Mesothelial cell of epicardium (in vitro differentiated cells): ENCODE measurements around the gene TPRG1L. TPM values are rescaled to one million over a fixed set of nuclear protein-coding genes. Genes with fewer than 3 reads are reported as not detected.
A peak's percentile ranks its signal among the peaks of the same experiment; 100 is the strongest.

Experiments
- DNase-seq, 2 experiments: peaks; one replicate each; pipeline ENCODE4 v3.0.0; 2021; ENCODE audit warnings: low spot score in 2 of 2; ENCODE audit not compliant: unreplicated experiment in 2 of 2
- H3K27ac Mint-ChIP-seq: 2 replicates; pipeline ENCODE4 v1.8.0; 2021; ENCODE audit warnings: mixed read lengths
- H3K27me3 Mint-ChIP-seq: 2 replicates; pipeline ENCODE4 v1.8.0; 2021; ENCODE audit warnings: low read depth, mixed read lengths
- H3K36me3 Mint-ChIP-seq: 2 replicates; pipeline ENCODE4 v1.8.0; 2021; ENCODE audit warnings: mixed read lengths
- H3K4me1 Mint-ChIP-seq: 2 replicates; pipeline ENCODE4 v1.8.0; 2021; ENCODE audit warnings: mixed read lengths
- H3K4me3 Mint-ChIP-seq: 2 replicates; pipeline ENCODE4 v1.8.0; 2021; ENCODE audit warnings: mild to moderate bottlenecking, moderate library complexity, mixed read lengths
- H3K9me3 Mint-ChIP-seq: 2 replicates; pipeline ENCODE4 v1.8.0; 2021; ENCODE audit warnings: mixed read lengths
- total RNA-seq: library from RNA; stranded (reverse); gene quantifications from 3 replicates; pipeline ENCODE4 v1.2.1, GENCODE V29; 2021
- TF ChIP-seq, protein P1 (sequence below): fragments of 200-600 bp; sonication (generic); IDR thresholded peaks from one replicate; pipeline ENCODE4 v1.5.0; 2021; ENCODE audit warnings: antibody characterized with exemption; ENCODE audit not compliant: unreplicated experiment

Gene TPRG1L
- total RNA-seq, 1 donor from 2014 or later = 15.7 TPM

GRCh38 chr1:3596663-3597598 is 27.9 kb upstream of the TPRG1L start:
- H3K27ac Mint-ChIP-seq = peak overlapping the region; percentile 82
- no peak overlapping the region for H3K4me3 Mint-ChIP-seq
- peaks cover 20% of the 10 kb centered on the region for H3K4me1 Mint-ChIP-seq
- TF ChIP-seq, protein P1, sequence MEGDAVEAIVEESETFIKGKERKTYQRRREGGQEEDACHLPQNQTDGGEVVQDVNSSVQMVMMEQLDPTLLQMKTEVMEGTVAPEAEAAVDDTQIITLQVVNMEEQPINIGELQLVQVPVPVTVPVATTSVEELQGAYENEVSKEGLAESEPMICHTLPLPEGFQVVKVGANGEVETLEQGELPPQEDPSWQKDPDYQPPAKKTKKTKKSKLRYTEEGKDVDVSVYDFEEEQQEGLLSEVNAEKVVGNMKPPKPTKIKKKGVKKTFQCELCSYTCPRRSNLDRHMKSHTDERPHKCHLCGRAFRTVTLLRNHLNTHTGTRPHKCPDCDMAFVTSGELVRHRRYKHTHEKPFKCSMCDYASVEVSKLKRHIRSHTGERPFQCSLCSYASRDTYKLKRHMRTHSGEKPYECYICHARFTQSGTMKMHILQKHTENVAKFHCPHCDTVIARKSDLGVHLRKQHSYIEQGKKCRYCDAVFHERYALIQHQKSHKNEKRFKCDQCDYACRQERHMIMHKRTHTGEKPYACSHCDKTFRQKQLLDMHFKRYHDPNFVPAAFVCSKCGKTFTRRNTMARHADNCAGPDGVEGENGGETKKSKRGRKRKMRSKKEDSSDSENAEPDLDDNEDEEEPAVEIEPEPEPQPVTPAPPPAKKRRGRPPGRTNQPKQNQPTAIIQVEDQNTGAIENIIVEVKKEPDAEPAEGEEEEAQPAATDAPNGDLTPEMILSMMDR = no peak
- no peak for DNase-seq
- H3K36me3 Mint-ChIP-seq = peaks cover 6% of the 10 kb centered on the region
- H3K9me3 Mint-ChIP-seq = no peaks in the 10 kb centered on the region
- H3K27me3 Mint-ChIP-seq = no peaks in the 10 kb centered on the region

DNA sequence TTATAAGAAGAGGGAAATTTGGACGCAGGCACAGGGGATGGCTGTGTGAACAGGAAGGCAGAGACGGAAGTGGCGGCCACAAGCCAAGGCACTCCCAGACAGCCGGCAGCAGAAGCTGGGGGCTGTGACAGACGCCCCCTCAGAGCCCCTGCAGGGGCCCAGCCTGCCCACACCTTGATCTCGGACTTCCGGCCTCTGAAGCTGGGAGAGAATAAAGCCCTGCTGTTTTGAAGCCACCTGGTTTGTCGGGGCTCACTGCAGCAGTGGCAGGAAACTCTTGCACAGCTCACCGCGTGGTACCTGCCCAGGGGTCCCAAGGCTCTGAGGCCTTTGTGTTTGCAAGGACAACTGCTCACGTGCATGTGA is 27.2 kb upstream of the TPRG1L start:
- TF ChIP-seq, protein P1 = no peak
- no peak for DNase-seq
- H3K36me3 Mint-ChIP-seq = peaks cover 6% of the 10 kb centered on the region
- peak overlapping the region; percentile 40 for H3K4me3 Mint-ChIP-seq
- H3K9me3 Mint-ChIP-seq = no peaks in the 10 kb centered on the region
- no peaks in the 10 kb centered on the region for H3K27me3 Mint-ChIP-seq
- peaks cover 20% of the 10 kb centered on the region for H3K4me1 Mint-ChIP-seq
- peak overlapping the region; percentile 82 for H3K27ac Mint-ChIP-seq

GRCh38 chr1:3598051-3598491 is 26.7 kb upstream of the TPRG1L start:
- H3K36me3 Mint-ChIP-seq = peaks cover 6% of the 10 kb centered on the region
- TF ChIP-seq, protein P1 = no peak
- H3K27me3 Mint-ChIP-seq = no peaks in the 10 kb centered on the region
- H3K27ac Mint-ChIP-seq = peak overlapping the region; percentile 67
- peak overlapping the region; percentile 40 for H3K4me3 Mint-ChIP-seq
- H3K9me3 Mint-ChIP-seq = no peaks in the 10 kb centered on the region
- no peak for DNase-seq
- H3K4me1 Mint-ChIP-seq = peaks cover 20% of the 10 kb centered on the region

- H3K36me3 Mint-ChIP-seq = peaks cover 6% of the 10 kb centered on the region
Observed at GRCh38 chr1:3598522-3599285, 26.1 kb upstream of the TPRG1L start.

DNA sequence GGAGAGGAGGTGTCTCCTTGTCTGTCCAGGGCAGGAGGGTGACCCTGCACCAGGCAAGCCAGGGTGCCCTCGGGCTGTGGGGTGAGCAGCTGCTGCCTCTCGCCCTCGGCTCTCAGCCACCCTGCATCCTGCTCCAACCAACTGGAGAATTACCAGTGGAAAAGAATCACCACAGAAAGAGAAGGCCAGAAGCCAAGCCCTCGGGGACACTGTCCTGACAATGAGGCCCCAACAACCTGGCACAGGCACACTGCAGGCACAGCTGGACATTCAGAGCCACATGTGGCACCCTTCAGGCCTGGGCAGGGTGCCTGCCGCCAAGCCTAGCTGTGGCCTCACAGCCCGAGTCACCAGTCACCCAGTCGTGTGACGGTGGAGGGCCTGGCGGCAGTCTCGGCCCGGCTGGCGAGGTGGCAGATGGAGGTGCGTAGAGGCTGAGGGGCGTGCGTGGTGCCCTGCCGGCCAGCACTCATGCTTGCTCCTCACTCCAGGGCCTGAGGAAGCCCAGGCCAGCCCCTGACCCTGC is 25.5 kb upstream of the TPRG1L start:
- no peaks in the 10 kb centered on the region for H3K27me3 Mint-ChIP-seq
- no peaks in the 10 kb centered on the region for H3K9me3 Mint-ChIP-seq
- peaks cover 3% of the 10 kb centered on the region for H3K36me3 Mint-ChIP-seq
- H3K4me1 Mint-ChIP-seq = peaks cover 20% of the 10 kb centered on the region
- TF ChIP-seq, protein P1 = no peak
- no peak overlapping the region for H3K27ac Mint-ChIP-seq
- H3K4me3 Mint-ChIP-seq = no peak overlapping the region
- no peak for DNase-seq

More at GRCh38 chr1:3598522-3599285, 26.1 kb upstream of the TPRG1L start:
- Mint-ChIP-seq H3K4me3 (no peak overlapping the region), H3K27ac (peak overlapping the region; percentile 67), H3K27me3 (no peaks in the 10 kb centered on the region), H3K4me1 (peaks cover 20% of the 10 kb centered on the region), H3K9me3 (no peaks in the 10 kb centered on the region)
- TF ChIP-seq, protein P1 = no peak
- DNase-seq = no peak
